Glutamatergic neuron (in vitro differentiated cells): ENCODE measurements around the gene HES1. TPM values are rescaled to one million over a fixed set of nuclear protein-coding genes. Genes with fewer than 3 reads are reported as not detected.

ENCODE experiments used
- DNase-seq: peaks from one replicate; pipeline ENCODE4 v3.0.0; 2022
- H3K27ac Mint-ChIP-seq: one replicate; pipeline ENCODE4 v1.8.0; 2020; ENCODE audit warnings: mild to moderate bottlenecking, mixed read lengths, inconsistent platforms; ENCODE audit not compliant: unreplicated experiment
- H3K27me3 Mint-ChIP-seq: one replicate; pipeline ENCODE4 v1.8.0; 2020; ENCODE audit warnings: mild to moderate bottlenecking, moderate library complexity, mixed read lengths, inconsistent platforms; ENCODE audit not compliant: unreplicated experiment
- H3K36me3 Mint-ChIP-seq: one replicate; pipeline ENCODE4 v1.8.0; 2020; ENCODE audit warnings: mild to moderate bottlenecking, mixed read lengths, inconsistent platforms; ENCODE audit not compliant: unreplicated experiment
- H3K4me1 Mint-ChIP-seq: one replicate; pipeline ENCODE4 v1.8.0; 2020; ENCODE audit warnings: mild to moderate bottlenecking, low read depth, mixed read lengths, inconsistent platforms; ENCODE audit not compliant: unreplicated experiment
- H3K4me3 Mint-ChIP-seq: one replicate; pipeline ENCODE4 v1.8.0; 2020; ENCODE audit warnings: mild to moderate bottlenecking, mixed read lengths, inconsistent platforms; ENCODE audit not compliant: unreplicated experiment
- H3K9me3 Mint-ChIP-seq: one replicate; pipeline ENCODE4 v1.8.0; 2020; ENCODE audit warnings: mild to moderate bottlenecking, moderate library complexity, mixed read lengths, inconsistent platforms; ENCODE audit not compliant: unreplicated experiment
- total RNA-seq: library from RNA; stranded (reverse); fragmentation: NEBNext Ultra II Directional; extraction: Animal tissue kit (Norgen Biotek cat#: 25700); gene quantifications from one replicate; pipeline ENCODE4 v1.2.1, GENCODE V29; 2021; ENCODE audit not compliant: unreplicated experiment
- TF ChIP-seq, protein P1 (sequence below): fragments of 200-600 bp; sonication (generic); IDR thresholded peaks from one replicate; pipeline ENCODE4 v1.5.0; 2021; ENCODE audit not compliant: partially characterized antibody, unreplicated experiment

Gene HES1
- total RNA-seq, 1 donor from 2014 or later, result 0.34 TPM

DNA sequence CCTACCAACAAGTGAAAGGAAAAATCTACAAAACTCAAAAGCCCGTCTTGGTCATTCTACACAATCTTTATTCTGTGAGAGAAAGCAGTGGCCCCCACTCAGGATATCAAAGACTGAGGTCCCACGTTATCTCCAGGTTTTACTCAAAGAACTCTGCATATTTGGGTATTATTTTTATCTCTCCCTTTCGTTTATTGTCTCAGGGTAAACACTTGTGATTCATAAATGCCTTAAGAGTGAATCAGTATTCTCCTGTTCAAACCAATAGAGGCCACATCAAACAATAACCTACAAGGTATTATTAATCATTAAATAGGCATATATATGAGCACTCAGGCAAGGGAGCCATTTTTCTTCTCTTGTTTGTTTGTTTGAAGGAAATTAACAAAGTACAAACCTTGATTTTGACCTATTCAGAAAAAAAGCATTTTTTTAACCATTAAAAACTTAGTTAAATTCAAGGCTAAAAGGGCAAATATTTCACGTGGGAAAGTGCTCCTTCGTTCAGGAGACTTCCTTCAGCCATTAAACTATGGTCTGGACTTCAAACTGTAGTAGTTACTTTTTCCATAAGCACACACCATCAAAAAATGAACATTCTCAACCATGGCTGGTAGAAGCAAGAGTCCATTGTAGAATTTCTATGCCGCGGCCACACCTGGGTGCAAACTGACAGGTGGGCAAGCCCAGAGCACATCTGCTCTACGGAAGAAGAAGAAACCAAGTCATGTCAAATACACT lies 13.9 kb upstream of the HES1 start:
- DNase-seq, result no peak
- H3K27me3 Mint-ChIP-seq, result peaks cover 2% of the 10 kb centered on the region
- no peak overlapping the region for H3K27ac Mint-ChIP-seq
- TF ChIP-seq, protein P1, sequence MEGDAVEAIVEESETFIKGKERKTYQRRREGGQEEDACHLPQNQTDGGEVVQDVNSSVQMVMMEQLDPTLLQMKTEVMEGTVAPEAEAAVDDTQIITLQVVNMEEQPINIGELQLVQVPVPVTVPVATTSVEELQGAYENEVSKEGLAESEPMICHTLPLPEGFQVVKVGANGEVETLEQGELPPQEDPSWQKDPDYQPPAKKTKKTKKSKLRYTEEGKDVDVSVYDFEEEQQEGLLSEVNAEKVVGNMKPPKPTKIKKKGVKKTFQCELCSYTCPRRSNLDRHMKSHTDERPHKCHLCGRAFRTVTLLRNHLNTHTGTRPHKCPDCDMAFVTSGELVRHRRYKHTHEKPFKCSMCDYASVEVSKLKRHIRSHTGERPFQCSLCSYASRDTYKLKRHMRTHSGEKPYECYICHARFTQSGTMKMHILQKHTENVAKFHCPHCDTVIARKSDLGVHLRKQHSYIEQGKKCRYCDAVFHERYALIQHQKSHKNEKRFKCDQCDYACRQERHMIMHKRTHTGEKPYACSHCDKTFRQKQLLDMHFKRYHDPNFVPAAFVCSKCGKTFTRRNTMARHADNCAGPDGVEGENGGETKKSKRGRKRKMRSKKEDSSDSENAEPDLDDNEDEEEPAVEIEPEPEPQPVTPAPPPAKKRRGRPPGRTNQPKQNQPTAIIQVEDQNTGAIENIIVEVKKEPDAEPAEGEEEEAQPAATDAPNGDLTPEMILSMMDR, result no peak
- no peaks in the 10 kb centered on the region for H3K36me3 Mint-ChIP-seq
- H3K4me3 Mint-ChIP-seq, result no peak overlapping the region
- H3K4me1 Mint-ChIP-seq, result peaks cover 2% of the 10 kb centered on the region
- no peaks in the 10 kb centered on the region for H3K9me3 Mint-ChIP-seq

DNA sequence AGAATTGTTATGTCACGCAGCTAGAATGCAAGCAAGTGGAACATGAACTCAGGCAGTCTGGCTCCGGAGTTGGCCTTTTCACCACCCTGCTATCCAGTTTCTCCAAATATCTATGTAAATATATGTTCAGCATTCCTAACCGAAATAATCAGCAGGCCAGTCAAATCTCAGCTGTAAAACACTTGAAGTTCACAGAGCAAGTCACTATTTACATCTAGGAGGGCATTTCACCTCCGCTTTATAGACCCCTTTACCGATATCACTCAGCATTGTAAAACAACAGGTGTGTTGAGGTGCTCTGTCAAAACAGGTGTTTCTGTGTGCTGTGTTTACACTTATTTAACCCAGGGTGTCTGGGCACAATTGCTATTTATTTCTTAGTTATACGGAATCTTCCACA lies 12.2 kb upstream of the HES1 start:
- TF ChIP-seq, protein P1, result no peak
- Mint-ChIP-seq H3K36me3 (no peaks in the 10 kb centered on the region), H3K27me3 (peaks cover 2% of the 10 kb centered on the region), H3K9me3 (peaks cover 2% of the 10 kb centered on the region), H3K27ac (no peak overlapping the region), H3K4me3 (no peak overlapping the region), H3K4me1 (peaks cover 2% of the 10 kb centered on the region)
- DNase-seq, result no peak

DNA sequence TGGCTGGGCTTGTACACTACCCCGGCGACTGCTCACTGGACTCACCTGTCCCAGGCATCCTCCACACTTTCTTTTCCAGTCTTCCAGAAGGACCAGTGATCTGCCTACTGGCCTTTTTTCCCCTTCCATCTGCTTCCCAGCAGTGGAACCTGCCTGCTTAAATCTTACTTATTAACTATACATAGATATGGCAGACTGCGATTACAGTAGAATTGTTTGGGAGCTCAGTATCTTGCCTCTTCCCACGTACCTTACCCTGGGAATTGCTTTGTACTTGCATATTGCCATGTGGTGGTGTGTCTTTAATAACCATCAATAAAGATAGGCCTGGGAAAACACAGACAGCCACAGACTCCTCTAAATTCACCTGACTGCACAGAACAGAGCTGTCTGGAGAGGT lies 11.8 kb upstream of the HES1 start:
- TF ChIP-seq, protein P1, result no peak
- Mint-ChIP-seq H3K27me3 (peaks cover 2% of the 10 kb centered on the region), H3K9me3 (peaks cover 2% of the 10 kb centered on the region), H3K36me3 (no peaks in the 10 kb centered on the region), H3K27ac (no peak overlapping the region), H3K4me3 (no peak overlapping the region), H3K4me1 (peaks cover 2% of the 10 kb centered on the region)
- DNase-seq, result no peak

DNA sequence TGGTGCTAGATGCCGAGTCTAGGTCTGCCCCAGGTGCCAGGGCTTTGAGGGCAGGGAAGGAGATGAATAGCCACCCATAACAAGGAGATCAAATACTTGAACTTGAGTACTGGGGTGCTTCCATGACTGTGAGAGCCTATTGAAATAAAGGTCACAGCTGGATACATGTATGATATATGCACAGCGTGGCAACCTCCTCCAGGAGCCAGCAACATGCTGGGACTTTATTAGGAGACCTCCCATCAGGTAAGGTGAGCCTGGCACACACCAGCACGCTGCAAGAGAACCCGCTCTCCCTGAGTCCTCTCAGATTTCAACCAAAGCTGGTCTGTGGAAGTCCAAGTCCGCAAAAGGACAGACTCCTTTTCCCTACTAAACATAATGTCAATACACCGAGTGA lies 10.5 kb upstream of the HES1 start:
- DNase-seq, result no peak
- H3K4me3 Mint-ChIP-seq, result no peak overlapping the region
- H3K9me3 Mint-ChIP-seq, result peaks cover 2% of the 10 kb centered on the region
- peaks cover 7% of the 10 kb centered on the region for H3K4me1 Mint-ChIP-seq
- TF ChIP-seq, protein P1, result no peak
- no peak overlapping the region for H3K27ac Mint-ChIP-seq
- no peaks in the 10 kb centered on the region for H3K36me3 Mint-ChIP-seq
- peaks cover 2% of the 10 kb centered on the region for H3K27me3 Mint-ChIP-seq

DNA sequence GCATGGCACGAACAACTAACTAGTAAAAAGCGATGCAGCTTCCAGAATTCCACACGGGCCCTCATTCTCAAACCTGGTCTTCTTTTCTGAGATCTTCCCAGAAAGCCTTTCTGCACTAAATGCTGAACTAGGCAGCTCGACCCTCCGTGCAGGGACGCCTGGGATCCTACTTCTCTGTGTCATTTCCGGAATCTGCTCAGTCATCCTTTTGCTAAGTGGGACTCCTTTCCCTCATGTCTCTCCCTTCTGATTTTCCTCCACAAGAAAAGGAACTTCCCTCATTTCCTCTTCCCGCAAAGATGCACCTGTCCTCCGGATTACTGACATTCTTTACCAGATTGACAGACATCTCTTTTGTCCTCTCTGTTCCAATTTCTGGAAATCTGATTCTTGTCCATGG lies 9.2 kb upstream of the HES1 start:
- Mint-ChIP-seq H3K4me1 (peaks cover 17% of the 10 kb centered on the region), H3K36me3 (no peaks in the 10 kb centered on the region), H3K4me3 (no peak overlapping the region), H3K27ac (no peak overlapping the region), H3K27me3 (peaks cover 5% of the 10 kb centered on the region), H3K9me3 (peaks cover 2% of the 10 kb centered on the region)
- TF ChIP-seq, protein P1, result no peak
- DNase-seq, result no peak
